ENCODE data around the gene POLR2A.

Gene POLR2A

DNA sequence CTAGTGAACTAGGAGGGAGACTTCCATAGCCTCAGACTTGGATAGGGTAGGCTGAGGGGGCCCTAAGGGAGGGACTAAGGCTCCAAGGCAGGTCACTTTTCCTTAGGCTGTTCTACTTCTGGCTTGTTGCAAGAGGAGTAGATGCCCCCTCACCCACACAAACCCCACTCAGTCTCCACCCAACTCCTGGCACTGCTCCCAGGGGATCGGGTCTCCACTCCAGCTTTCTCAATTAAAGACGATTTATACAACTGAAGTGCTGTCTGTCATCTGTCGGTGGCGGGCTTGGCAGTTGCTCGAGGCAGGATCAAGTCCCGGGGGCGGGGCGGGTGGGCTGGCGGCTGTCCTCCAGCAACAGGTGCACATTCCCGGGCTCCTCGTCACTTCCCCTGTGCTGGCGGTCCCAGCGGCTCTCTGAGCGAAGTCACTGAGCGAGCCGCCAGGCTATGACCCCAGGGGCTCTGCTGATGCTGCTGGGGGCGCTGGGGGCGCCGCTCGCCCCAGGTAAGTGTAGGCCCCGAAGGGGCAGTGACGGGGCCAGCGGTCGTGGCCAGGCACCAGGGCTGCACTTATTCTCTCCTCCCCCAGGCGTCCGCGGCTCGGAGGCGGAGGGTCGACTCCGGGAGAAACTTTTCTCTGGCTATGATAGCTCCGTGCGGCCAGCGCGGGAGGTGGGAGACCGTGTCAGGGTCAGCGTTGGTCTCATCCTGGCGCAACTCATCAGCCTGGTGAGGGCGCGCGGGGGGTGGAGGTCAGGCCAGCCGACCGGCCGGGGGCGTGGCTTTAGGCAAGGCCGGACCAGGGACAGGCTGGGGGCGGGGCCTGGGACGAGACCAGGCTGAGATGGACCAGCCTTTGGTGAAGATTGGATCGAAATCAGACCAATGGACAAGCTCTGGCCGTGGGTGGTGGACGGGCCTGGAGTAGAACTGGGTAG, 39.2 kb upstream of the POLR2A start, which contains the start of gene CHRNB1:
Gene CHRNB1 (plus strand): TSS at position 380 of the 937 bp plus-strand sequence. CDS start 67 bp downstream, at position 447.
- TF ChIP-seq, protein P1, sequence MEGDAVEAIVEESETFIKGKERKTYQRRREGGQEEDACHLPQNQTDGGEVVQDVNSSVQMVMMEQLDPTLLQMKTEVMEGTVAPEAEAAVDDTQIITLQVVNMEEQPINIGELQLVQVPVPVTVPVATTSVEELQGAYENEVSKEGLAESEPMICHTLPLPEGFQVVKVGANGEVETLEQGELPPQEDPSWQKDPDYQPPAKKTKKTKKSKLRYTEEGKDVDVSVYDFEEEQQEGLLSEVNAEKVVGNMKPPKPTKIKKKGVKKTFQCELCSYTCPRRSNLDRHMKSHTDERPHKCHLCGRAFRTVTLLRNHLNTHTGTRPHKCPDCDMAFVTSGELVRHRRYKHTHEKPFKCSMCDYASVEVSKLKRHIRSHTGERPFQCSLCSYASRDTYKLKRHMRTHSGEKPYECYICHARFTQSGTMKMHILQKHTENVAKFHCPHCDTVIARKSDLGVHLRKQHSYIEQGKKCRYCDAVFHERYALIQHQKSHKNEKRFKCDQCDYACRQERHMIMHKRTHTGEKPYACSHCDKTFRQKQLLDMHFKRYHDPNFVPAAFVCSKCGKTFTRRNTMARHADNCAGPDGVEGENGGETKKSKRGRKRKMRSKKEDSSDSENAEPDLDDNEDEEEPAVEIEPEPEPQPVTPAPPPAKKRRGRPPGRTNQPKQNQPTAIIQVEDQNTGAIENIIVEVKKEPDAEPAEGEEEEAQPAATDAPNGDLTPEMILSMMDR (IDR thresholded peaks at IDR 0.05; ENCODE audit: low read depth, low read length), result no peak
- H3K4me3 ChIP-seq (ENCODE audit: low read depth, low read length), result peak within 1 kb of the TSS; percentile 31

DNA sequence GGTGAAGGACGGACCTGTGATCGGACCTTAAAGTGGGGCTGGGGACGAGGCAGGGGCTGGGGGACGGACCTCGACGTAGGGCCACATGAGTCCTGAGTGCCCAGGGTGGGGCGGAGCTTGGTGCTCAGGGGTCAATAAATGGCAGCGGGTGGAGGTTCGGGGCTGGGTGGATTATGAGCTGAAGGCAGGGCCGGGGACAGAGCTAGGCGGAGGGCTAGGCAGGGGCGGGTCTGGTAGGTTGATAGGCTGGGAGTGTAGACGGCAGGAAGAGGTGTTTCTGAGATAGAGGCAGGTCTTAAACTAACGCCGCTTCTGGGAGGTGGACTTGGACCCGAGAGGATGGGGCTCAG, 38.6 kb upstream of the POLR2A start:
- H3K4me3 ChIP-seq (ENCODE audit: low read depth, low read length), result peak overlapping the region; percentile 31; the same call in 1 of the 2 replicates
- TF ChIP-seq, protein P1 (IDR thresholded peaks at IDR 0.05; ENCODE audit: low read depth, low read length), result no peak

DNA sequence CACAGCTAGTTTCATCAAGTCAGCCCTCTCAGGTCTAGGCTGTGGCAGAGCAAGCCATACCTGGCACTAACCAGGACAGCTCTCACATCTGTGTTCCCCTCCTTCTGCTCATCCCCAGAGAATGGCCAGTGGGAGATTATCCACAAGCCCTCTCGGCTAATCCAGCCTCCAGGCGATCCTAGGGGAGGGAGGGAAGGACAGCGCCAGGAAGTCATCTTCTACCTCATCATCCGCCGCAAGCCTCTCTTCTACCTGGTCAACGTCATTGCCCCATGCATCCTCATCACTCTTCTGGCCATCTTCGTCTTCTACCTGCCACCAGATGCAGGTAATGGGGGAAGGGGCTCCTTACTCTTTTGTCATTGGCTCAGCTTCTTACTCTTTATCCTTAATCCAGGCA, 35.7 kb upstream of the POLR2A start:
- no peak overlapping the region for H3K4me3 ChIP-seq (ENCODE audit: low read depth, low read length)
- TF ChIP-seq, protein P1 (IDR thresholded peaks at IDR 0.05; ENCODE audit: low read depth, low read length), result no peak

DNA sequence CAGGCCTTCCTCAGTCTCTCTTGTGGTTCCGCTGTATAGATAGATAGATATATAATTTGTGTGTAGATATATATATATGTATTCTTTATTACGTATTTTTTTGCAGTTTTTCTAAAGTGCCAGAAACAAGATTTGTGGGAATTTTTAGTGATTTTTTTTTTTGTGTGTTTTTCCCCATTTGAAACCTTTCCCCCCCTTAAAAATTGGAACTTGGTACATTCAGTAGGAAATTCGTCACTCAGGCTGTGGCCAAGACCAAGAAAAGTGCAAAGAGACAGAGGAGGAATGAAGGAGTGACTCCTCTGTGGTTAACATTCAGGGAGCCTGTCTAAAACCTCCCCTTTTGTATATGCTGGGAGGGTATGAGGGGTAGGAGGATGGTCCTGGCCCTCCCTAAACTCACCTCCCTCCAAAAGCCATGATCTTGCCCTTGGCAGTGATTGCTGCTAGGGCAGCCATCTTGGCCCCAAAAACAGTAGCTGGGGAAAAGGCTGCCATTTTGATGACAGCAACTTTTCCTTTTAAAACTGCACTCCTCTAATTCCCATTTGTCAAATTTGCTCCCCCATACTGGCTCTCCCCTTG, 24.1 kb upstream of the POLR2A start:
- TF ChIP-seq, protein P1 (IDR thresholded peaks at IDR 0.05; ENCODE audit: low read depth, low read length), result no peak
- H3K4me3 ChIP-seq (ENCODE audit: low read depth, low read length), result no peak overlapping the region

DNA sequence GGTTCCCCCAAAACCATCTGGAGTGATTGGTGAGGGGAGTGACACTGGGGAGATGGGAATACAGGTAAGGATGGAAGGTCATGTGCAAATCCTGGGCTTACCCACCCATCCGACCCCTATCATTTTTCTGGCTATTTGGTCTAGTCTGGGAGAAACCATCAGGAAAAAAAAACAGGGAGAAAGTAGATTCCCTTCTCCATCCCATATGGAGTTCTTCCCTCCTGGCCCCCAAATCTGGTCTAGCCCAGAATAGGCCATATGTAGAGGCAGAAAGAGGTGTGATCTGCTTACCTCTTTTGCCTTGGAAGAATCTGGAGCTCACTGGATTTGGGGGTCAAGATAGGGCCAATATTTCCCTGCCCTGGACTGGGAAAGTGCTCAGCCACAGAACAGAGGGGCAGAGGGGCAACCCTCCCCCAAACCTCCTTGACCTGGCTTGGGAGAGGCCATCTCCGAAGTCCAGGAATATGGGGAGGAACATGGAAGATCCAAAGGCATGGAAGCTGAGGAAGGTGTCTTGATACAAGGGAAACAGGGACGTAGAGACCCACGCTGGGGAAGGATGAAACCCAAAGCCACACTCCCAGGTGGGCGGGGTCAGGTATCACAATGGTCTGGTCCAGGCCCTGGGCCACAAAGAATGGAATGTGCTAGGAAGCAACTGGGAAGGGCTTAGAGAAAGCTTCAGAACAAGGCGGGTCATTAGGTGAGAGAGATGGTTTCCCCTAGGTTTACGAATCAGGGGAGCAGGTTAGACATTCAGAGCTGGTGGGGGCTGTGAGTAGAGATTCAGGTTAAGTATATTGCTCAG, 23.1 kb upstream of the POLR2A start:
- TF ChIP-seq, protein P1 (IDR thresholded peaks at IDR 0.05; ENCODE audit: low read depth, low read length), result no peak
- no peak overlapping the region for H3K4me3 ChIP-seq (ENCODE audit: low read depth, low read length)

DNA sequence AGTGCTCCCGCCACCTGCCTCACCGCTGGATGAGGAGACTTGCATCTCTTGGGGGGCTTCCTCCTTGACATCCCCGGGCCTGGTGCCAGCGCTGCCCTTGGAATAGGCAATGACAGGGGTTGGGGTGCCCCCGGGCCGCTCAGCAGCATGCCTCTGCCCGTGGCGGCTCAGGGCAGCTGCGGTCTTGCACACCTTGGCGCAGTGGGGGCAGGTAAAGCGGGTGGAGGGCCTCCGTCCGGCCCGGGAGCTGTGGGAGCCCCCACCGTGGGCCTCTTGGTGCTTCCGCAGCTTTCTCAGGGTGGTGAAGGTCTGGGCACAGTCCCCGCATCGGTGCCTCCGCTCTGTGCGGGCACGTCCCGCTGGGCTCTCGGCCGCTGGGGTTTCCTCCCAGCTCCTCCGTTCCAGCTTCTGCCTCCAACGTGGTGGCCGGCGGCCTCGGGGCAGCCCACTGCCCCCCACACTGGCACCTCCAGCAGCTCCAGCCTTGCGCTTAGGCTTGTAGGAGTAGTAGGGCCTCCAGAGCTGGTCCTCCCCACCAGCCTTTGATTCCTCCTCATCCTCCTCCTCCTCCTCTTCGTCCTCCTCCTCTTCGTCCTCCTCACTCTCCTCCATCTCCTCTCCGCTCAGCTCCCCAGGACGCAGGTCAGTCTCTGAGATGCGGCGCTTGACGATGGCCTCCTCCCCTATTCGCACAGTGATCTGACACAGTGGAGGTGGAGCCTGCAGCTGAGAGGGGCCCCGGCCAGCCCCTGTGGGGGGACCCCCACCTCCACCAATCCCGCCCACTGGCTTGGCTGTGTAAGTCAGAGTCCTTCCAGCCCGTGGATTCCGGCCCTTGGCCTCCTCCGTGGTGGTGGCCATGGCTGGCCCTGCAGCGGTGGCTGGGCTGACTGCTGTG, 21.4 kb upstream of the POLR2A start:
- H3K4me3 ChIP-seq (ENCODE audit: low read depth, low read length), result no peak overlapping the region
- TF ChIP-seq, protein P1 (IDR thresholded peaks at IDR 0.05; ENCODE audit: low read depth, low read length), result no peak
